Prostate gland (tissue), 2 donors: ENCODE measurements around the gene ALK.

ENCODE experiments used
- POLR2A ChIP-seq: fragments of 450-650 bp; IDR thresholded peaks from one replicate; pipeline ENCODE4 v1.6.1; 2016; ENCODE audit warnings: antibody characterized with exemption, mild to moderate bottlenecking
- POLR2AphosphoS5 ChIP-seq: sonication (generic); formaldehyde crosslinking; IDR thresholded peaks from one replicate; pipeline ENCODE4 v1.6.1; 2017; ENCODE audit warnings: antibody characterized with exemption
- TF ChIP-seq, protein P1 (sequence below), 4 experiments: fragments of 200-600 bp in 2 of 4; fragments of 450-650 bp in 2 of 4; sonication (generic) in 2 of 4; IDR thresholded peaks; 1 replicate in 3 of 4; 2 replicates in 1 of 4; pipeline ENCODE4 v1.5.1; 2016 to 2019; ENCODE audit warnings: antibody characterized with exemption in 4 of 4, mild to moderate bottlenecking in 2 of 4, moderate library complexity in 2 of 4

DNA sequence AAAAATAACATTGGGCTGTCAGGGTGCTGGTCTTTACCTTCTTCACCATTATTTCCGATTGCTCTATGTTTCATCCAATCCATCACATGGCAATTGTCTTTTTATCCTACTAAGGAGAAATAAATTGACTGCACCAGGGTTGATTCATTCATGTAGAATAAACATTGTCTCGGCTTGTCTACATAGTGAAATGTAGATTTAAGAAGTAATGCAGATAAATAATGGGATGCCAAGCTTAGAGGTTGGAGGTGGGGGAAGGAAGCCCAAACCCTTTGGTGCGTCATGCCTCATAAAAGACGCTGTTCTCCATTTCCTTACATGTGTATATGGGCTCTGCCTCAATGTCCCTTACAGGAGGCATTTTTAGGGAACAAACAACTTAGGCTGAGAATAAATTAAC, 117.8 kb downstream of the ALK start:
- TF ChIP-seq, protein P1, sequence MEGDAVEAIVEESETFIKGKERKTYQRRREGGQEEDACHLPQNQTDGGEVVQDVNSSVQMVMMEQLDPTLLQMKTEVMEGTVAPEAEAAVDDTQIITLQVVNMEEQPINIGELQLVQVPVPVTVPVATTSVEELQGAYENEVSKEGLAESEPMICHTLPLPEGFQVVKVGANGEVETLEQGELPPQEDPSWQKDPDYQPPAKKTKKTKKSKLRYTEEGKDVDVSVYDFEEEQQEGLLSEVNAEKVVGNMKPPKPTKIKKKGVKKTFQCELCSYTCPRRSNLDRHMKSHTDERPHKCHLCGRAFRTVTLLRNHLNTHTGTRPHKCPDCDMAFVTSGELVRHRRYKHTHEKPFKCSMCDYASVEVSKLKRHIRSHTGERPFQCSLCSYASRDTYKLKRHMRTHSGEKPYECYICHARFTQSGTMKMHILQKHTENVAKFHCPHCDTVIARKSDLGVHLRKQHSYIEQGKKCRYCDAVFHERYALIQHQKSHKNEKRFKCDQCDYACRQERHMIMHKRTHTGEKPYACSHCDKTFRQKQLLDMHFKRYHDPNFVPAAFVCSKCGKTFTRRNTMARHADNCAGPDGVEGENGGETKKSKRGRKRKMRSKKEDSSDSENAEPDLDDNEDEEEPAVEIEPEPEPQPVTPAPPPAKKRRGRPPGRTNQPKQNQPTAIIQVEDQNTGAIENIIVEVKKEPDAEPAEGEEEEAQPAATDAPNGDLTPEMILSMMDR (IDR thresholded peaks at IDR 0.05) = no peak
- TF ChIP-seq POLR2A (no peak), POLR2AphosphoS5 (no peak)
